PC-9 (cell line): Measurements from ENCODE around the gene CCDC3. TPM values are rescaled to one million over a fixed set of nuclear protein-coding genes. Genes with fewer than 3 reads are reported as not detected.

ENCODE experiments used
- BruUV-seq: library from RNA; stranded (reverse); fragments of 400-500 nt; replicated peaks from 2 replicates; lab custom pipeline; 2021; lab: Mats Ljungman, UMichigan
- CTCF ChIA-PET: fragments of 300-600 bp; sonication (Branson Sonifier 250); formaldehyde crosslinking; loops from one replicate; lab custom pipeline; 2022; ENCODE audit warnings: antibody characterized with exemption; lab: Charles Lee
- POLR2A ChIA-PET: fragments of 300-600 bp; sonication (Branson Sonifier 250); formaldehyde crosslinking; loops from one replicate; lab custom pipeline; 2022; ENCODE audit warnings: antibody characterized with exemption; ENCODE audit not compliant: unreplicated experiment; lab: Charles Lee
- DNase-seq, 2 experiments: peaks; one replicate each; pipeline versions ENCODE4 v3.0.0 to v3.0.0-alpha.2; 2015 to 2022; ENCODE audit warnings: mixed read lengths in 1 of 2
- H2AFZ ChIP-seq: fragments of 200-600 bp; sonication (generic); 2 replicates; pipeline ENCODE4 v1.8.1; 2017; ENCODE audit warnings: antibody characterized with exemption
- H3F3A ChIP-seq: fragments of 200-600 bp; sonication (generic); 2 replicates; pipeline ENCODE4 v1.8.1; 2017; ENCODE audit warnings: antibody characterized with exemption, mild to moderate bottlenecking, low read depth; ENCODE audit not compliant: insufficient read depth
- H3K27ac ChIP-seq: fragments of 200-600 bp; sonication (generic); 2 replicates; pipeline ENCODE4 v1.6.1; 2016; ENCODE audit warnings: mixed run types
- H3K27me3 ChIP-seq: fragments of 200-600 bp; sonication (generic); 2 replicates; pipeline ENCODE4 v1.6.1; 2016; ENCODE audit warnings: low read depth, mixed run types; ENCODE audit not compliant: insufficient read depth
- H3K36me3 ChIP-seq: fragments of 200-600 bp; sonication (generic); 2 replicates; pipeline ENCODE4 v1.6.1; 2016; ENCODE audit warnings: low read depth, mixed run types
- H3K4me1 ChIP-seq: fragments of 200-600 bp; sonication (generic); replicated peaks from 2 replicates; pipeline ENCODE4 v1.6.1; 2016; ENCODE audit warnings: mixed run types; ENCODE audit not compliant: insufficient read depth
- H3K4me2 ChIP-seq: fragments of 200-600 bp; sonication (generic); 2 replicates; pipeline ENCODE4 v1.6.1; 2017; ENCODE audit warnings: mixed run types
- H3K4me3 ChIP-seq: fragments of 200-600 bp; sonication (generic); 2 replicates; pipeline ENCODE4 v1.6.1; 2016; ENCODE audit warnings: mixed run types
- H3K79me2 ChIP-seq: fragments of 200-600 bp; sonication (generic); 2 replicates; pipeline ENCODE4 v1.6.1; 2017; ENCODE audit warnings: low read depth, mixed run types
- H3K9me2 ChIP-seq: fragments of 200-600 bp; sonication (generic); 2 replicates; pipeline ENCODE4 v1.8.1; 2017; ENCODE audit warnings: mild to moderate bottlenecking; ENCODE audit not compliant: insufficient read depth
- H3K9me3 ChIP-seq: fragments of 200-600 bp; sonication (generic); 2 replicates; pipeline ENCODE4 v1.8.1; 2016; ENCODE audit warnings: low read depth; ENCODE audit not compliant: insufficient read depth
- H4K20me1 ChIP-seq: fragments of 200-600 bp; sonication (generic); 2 replicates; pipeline ENCODE4 v1.8.1; 2017; ENCODE audit not compliant: insufficient read depth
- CTCF ChIP-seq: fragments of 200-600 bp; sonication (generic); conservative IDR thresholded peaks from 2 replicates; pipeline ENCODE4 v1.6.1; 2017; ENCODE audit warnings: mixed run types, antibody characterized with exemption, mild to moderate bottlenecking, moderate library complexity
- EZH2 ChIP-seq: fragments of 200-600 bp; sonication (generic); IDR thresholded peaks from 2 replicates; pipeline ENCODE4 v1.8.0; 2017; ENCODE audit warnings: antibody characterized with exemption, low read depth
- intact Hi-C: fragments of 100-400 bp; cut with micrococcal nuclease; formaldehyde crosslinking; loops from one replicate; pipeline ENCODE4 v1.10.0; 2022; ENCODE audit not compliant: unreplicated experiment
- total RNA-seq: library from RNA; stranded (reverse); gene quantifications from 2 replicates; pipeline ENCODE4 v1.2.3, GENCODE V29; 2021

Gene CCDC3
- total RNA-seq, 1 experiment from 2014 or later = not detected

- Histone ChIP-seq H3K9me3 (no peaks in the 10 kb centered on the region), H4K20me1 (no peaks in the 10 kb centered on the region), H3K36me3 (no peaks in the 10 kb centered on the region), H3K4me1 (peaks cover 13% of the 10 kb centered on the region), H3K27me3 (no peaks in the 10 kb centered on the region; the same call in 1 of the 2 replicates), H2AFZ (no peak overlapping the region), H3K4me2 (no peak overlapping the region), H3K79me2 (no peaks in the 10 kb centered on the region), H3K4me3 (no peak overlapping the region), H3K27ac (no peak overlapping the region), H3K9me2 (no peaks in the 10 kb centered on the region), H3F3A (peaks cover 8% of the 10 kb centered on the region; the same call in 1 of the 2 replicates)
- intact Hi-C loops = no loop called here
- POLR2A ChIA-PET = no interaction called here
- no peak for DNase-seq
- no peak for TF ChIP-seq EZH2
- TF ChIP-seq CTCF = no peak
- CTCF ChIA-PET = no interaction called here
- no TSS peak for BruUV-seq
Observed at GRCh38 chr10:12848439-12849173, 152.9 kb downstream of the CCDC3 start.

GRCh38 chr10:12847361-12847975 is 154.0 kb downstream of the CCDC3 start:
- no peak overlapping the region for H3K4me3 ChIP-seq
- H3F3A ChIP-seq = peaks cover 8% of the 10 kb centered on the region; the same call in 1 of the 2 replicates
- H3K27me3 ChIP-seq = no peaks in the 10 kb centered on the region
- no TSS peak for BruUV-seq
- ChIA-PET CTCF (no interaction called here), POLR2A (no interaction called here)
- no peak overlapping the region for H2AFZ ChIP-seq
- no peaks in the 10 kb centered on the region for H3K9me3 ChIP-seq
- H3K36me3 ChIP-seq = no peaks in the 10 kb centered on the region
- no peaks in the 10 kb centered on the region for H3K9me2 ChIP-seq
- no peak for DNase-seq
- no peak overlapping the region for H3K27ac ChIP-seq
- H3K4me2 ChIP-seq = no peak overlapping the region
- TF ChIP-seq CTCF = peak; percentile 45; the same call in 1 of the 2 replicates
- no peak for TF ChIP-seq EZH2
- H3K79me2 ChIP-seq = no peaks in the 10 kb centered on the region
- peaks cover 13% of the 10 kb centered on the region for H3K4me1 ChIP-seq
- intact Hi-C loops = no loop called here
- H4K20me1 ChIP-seq = no peaks in the 10 kb centered on the region

- Histone ChIP-seq H4K20me1 (no peaks in the 10 kb centered on the region), H3K4me2 (no peak overlapping the region), H3K27me3 (no peaks in the 10 kb centered on the region), H3K79me2 (no peaks in the 10 kb centered on the region), H3K9me3 (no peaks in the 10 kb centered on the region), H3K4me1 (peaks cover 13% of the 10 kb centered on the region), H3F3A (peaks cover 8% of the 10 kb centered on the region; the same call in 1 of the 2 replicates), H3K27ac (no peak overlapping the region), H2AFZ (no peak overlapping the region), H3K36me3 (no peaks in the 10 kb centered on the region), H3K4me3 (no peak overlapping the region), H3K9me2 (no peaks in the 10 kb centered on the region)
- no peak for DNase-seq
- ChIA-PET POLR2A (no interaction called here), CTCF (no interaction called here)
- BruUV-seq = no TSS peak
- intact Hi-C loops = no loop called here
- TF ChIP-seq EZH2 (no peak), CTCF (no peak)
Observed at GRCh38 chr10:12846718-12847117, 154.8 kb downstream of the CCDC3 start.

Other genes with a start within 250 kb of the CCDC3 start
- 26.6 and 26.8 TPM in 2 replicates for gene OPTN, start 98.5 kb upstream of the CCDC3 start, total RNA-seq
- gene MCM10, start 159.8 kb upstream of the CCDC3 start, total RNA-seq = 20.9 and 24.5 TPM in 2 replicates
- not detected in 2 replicates for gene UCMA, start 232.7 kb upstream of the CCDC3 start, total RNA-seq